GM12872 (cell line): Measurements from ENCODE around the gene TMEM219.

Experiments used
- TF ChIP-seq, protein P1 (sequence below): IDR thresholded peaks from 3 replicates; pipeline ENCODE4 v1.5.1; 2011; ENCODE audit warnings: low read depth, mild to moderate bottlenecking, low read length, moderate library complexity; ENCODE audit not compliant: insufficient read depth

TMEM219 gene

GRCh38 chr16:29991571-29991904 lies 29.7 kb downstream of the TMEM219 start:
- TF ChIP-seq, protein P1, sequence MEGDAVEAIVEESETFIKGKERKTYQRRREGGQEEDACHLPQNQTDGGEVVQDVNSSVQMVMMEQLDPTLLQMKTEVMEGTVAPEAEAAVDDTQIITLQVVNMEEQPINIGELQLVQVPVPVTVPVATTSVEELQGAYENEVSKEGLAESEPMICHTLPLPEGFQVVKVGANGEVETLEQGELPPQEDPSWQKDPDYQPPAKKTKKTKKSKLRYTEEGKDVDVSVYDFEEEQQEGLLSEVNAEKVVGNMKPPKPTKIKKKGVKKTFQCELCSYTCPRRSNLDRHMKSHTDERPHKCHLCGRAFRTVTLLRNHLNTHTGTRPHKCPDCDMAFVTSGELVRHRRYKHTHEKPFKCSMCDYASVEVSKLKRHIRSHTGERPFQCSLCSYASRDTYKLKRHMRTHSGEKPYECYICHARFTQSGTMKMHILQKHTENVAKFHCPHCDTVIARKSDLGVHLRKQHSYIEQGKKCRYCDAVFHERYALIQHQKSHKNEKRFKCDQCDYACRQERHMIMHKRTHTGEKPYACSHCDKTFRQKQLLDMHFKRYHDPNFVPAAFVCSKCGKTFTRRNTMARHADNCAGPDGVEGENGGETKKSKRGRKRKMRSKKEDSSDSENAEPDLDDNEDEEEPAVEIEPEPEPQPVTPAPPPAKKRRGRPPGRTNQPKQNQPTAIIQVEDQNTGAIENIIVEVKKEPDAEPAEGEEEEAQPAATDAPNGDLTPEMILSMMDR = no peak

DNA sequence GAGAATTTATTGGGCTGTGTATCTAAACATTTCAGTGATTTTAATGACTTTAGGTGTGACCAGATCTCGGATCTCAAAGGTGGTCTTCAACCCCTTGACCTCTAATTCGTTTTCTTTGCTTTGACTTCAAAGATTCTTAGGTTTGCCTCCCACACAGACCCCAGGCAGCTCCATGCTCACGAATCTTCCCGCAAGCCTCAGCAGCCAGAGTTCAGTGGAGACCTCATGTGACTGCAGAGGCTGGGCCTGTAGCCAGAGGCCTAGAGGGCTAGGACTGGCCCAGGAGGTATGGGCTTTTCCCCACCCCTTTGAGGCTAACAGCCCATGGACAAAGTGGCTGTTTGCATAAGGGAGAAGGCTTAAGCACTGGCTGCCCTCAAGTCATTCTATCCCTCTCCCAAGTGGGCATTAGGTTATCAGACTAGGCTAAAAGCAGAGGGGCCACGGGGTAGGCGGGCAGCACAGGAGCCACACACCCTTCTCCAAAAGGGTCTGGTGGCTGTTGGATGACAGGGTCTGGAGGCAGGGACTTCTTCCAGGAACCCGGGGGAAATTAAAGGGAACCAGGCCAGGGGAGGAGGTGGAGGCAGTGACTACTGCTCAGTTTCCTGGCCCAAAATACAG lies 30.6 kb downstream of the TMEM219 start:
- TF ChIP-seq, protein P1 = no peak

DNA sequence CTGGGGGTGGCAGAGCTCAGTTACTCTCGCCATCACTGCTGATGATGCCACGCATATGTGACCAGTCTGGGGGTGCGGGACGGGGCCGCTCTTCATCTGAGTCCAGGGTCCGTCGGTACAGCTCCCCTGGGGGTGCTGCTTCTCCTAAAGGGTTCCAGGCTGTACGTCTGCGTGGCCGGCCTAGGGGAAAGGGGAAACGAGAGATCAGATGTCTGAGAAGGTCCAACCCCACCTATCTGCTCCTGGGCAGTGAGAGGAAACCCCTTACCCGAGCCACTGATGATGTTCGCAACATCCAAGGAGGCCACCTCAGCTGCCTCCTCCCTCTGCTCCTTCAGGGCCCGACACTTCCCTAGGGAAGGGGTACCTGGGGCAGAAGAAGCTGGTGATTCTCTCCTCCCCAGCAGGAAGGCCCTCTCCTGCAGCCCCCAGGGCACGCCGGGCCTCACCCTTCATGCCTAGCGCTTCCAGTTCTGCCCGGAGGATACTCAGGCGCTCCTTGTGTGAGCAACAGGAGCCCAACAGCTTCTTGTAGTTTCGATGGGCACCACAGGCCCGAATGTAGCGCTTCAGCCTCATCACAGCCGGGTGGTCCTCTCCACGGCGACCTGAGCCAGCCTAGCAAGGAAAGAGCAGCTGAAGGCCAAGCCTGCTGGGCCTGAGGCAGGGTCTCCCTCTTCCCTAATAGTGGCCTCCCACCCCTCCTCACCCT lies 31.5 kb downstream of the TMEM219 start:
- TF ChIP-seq, protein P1 = no peak

GRCh38 chr16:29993903-29994599 lies 32.2 kb downstream of the TMEM219 start:
- TF ChIP-seq, protein P1 = no peak

DNA sequence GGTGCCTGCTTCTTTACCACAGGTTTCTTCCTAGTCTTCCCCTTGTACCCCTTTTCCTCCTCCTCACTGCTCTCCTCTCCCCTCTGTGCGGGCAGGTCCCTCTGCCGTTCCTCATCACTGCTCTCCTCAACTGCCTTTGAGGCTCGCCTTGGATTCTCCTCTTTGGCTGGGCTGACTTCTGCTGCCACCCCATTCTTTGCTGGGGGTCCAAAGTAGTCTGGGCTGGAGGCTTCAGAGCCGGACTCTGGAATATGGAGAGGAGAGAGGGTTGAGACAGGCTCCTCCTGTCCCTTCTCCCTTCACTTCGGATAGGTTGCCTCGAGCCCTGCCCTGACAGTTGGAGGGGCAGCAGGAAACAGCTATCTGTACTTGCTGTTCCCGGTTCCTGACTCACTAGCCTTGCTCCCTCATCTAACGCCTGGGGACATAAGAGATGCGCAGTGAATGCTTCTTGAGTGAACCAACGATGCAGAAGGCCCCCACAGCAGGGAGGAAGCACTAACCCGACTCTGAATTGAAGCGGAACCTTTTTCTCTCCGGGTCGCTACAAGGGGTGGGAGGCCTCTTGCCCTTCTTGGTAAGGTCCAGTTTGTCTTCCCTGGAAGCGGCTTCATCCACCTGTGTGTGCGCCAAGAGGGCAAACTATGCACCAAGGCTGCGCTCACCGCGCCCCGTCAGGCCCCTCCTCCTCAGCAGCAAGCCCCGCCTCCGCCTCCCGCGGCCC lies 32.9 kb downstream of the TMEM219 start:
- TF ChIP-seq, protein P1 = no peak

DNA sequence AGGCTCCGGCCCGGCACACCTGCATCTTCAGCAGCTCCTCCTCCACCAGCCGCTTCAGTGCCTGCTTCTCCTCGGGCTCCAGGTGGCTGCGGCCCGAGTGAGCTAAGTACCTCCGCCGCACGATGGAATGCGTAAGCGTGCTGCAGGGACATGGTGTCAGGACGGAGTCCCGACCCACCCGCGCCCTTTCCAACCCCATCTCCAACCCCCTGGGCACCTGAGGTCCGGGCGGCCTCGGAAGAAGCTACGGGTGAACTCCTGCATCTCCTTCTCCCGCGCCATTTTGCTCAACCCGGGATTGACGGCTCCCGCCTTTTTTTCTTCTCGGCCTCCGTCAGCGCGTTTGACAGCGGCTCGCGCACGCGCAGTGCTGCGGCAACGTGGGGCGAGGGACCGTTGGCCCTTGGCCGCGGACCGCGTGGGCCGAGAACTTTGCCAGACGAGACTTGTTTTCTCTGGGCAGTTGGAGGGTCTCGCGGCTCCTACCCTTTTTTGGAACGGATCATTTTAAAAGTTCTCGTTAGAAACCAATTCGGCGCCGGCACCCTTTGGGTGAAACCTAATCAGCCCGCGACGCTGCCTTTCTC lies 33.5 kb downstream of the TMEM219 start, which contains the start of gene HIRIP3:
TSS of gene HIRIP3 (minus strand) at position 294 of the 587 bp plus-strand sequence. CDS start at position 282, 12 bp downstream.
- TF ChIP-seq, protein P1 = no peak
